SHP77 treated with DMSO at 0.1 percent for 48 hours (cell line): ENCODE data around the gene GPHB5.
"Not testable (repeated sequence)": the region's sequence is repeated elsewhere in the genome, so short reads cannot be mapped to it uniquely, and the experiment has no call there.

Experiments
- DNase-seq: peaks from one replicate; lab custom pipeline; 2025; lab: John Stamatoyannopoulos, UW

GPHB5 gene

GRCh38 chr14:63295231-63295685 is 23.5 kb downstream of the GPHB5 start:
- DNase-seq: no peak

- no peak for DNase-seq
These were observed 25.9 kb downstream of the GPHB5 start for GRCh38 chr14:63292805-63293204.

GRCh38 chr14:63290741-63291430 is 27.8 kb downstream of the GPHB5 start:
- DNase-seq: no peak

GRCh38 chr14:63288853-63289252 is 29.9 kb downstream of the GPHB5 start:
- no peak for DNase-seq

GRCh38 chr14:63287666-63288483 is 30.9 kb downstream of the GPHB5 start:
- DNase-seq: no peak

GRCh38 chr14:63286071-63286470 is 32.7 kb downstream of the GPHB5 start:
- peak; percentile 23 for DNase-seq

- DNase-seq: no peak
These were observed 34.9 kb downstream of the GPHB5 start for GRCh38 chr14:63283884-63284248.

- no peak for DNase-seq
These were observed 35.5 kb downstream of the GPHB5 start for GRCh38 chr14:63282997-63283883.

GRCh38 chr14:63279933-63280332 is 38.8 kb downstream of the GPHB5 start:
- DNase-seq: not testable (repeated sequence)

- no peak for DNase-seq
These were observed 41.0 kb downstream of the GPHB5 start for GRCh38 chr14:63277591-63278183.

- peak; percentile 43 for DNase-seq
These were observed 42.0 kb downstream of the GPHB5 start for GRCh38 chr14:63276492-63277342.

- no peak for DNase-seq
These were observed 42.7 kb downstream of the GPHB5 start for GRCh38 chr14:63276016-63276415.

- no peak for DNase-seq
These were observed 43.1 kb downstream of the GPHB5 start for GRCh38 chr14:63275611-63276010.

- no peak for DNase-seq
These were observed 44.7 kb downstream of the GPHB5 start for GRCh38 chr14:63273717-63274655.

GRCh38 chr14:63273129-63273528 is 45.6 kb downstream of the GPHB5 start:
- DNase-seq: no peak

GRCh38 chr14:63269561-63270225 is 49.0 kb downstream of the GPHB5 start:
- no peak for DNase-seq

GRCh38 chr14:63268771-63269170 is 50.0 kb downstream of the GPHB5 start:
- DNase-seq: no peak

GRCh38 chr14:63267171-63267570 is 51.6 kb downstream of the GPHB5 start:
- no peak for DNase-seq

GRCh38 chr14:63266106-63266505 is 52.6 kb downstream of the GPHB5 start:
- no peak for DNase-seq
